Measurements from ENCODE around the gene GNAQ.
"Not testable (repeated sequence)": the region's sequence is repeated elsewhere in the genome, so short reads cannot be mapped to it uniquely, and the experiment has no call there.

GNAQ gene

GRCh38 chr9:77717608-77718297, 313.9 kb downstream of the GNAQ start:
- H3K36me3 ChIP-seq (ENCODE audit: control insufficient read depth in 2 of 2, insufficient read depth in 2 of 2, low read length in 2 of 2); H3K4me1 ChIP-seq (ENCODE audit: control insufficient read depth, insufficient read depth, low read length); H3K4me3 ChIP-seq (ENCODE audit: low read length in 2 of 2); H3K27ac ChIP-seq (ENCODE audit: low read length); H3K27me3 ChIP-seq (ENCODE audit: control insufficient read depth in 1 of 2, insufficient read depth in 2 of 2, low read length in 2 of 2); H3K9ac ChIP-seq (ENCODE audit: low read length in 2 of 2); H3K9me3 ChIP-seq (ENCODE audit: control insufficient read depth in 2 of 2, low read length in 2 of 2): not testable (repeated sequence)

- Histone ChIP-seq H3K9me3 (ENCODE audit: control insufficient read depth in 2 of 2, low read length in 2 of 2) (no peaks in the 10 kb centered on the region), H3K4me1 (ENCODE audit: control insufficient read depth, insufficient read depth, low read length) (peaks cover 2% of the 10 kb centered on the region), H3K4me3 (ENCODE audit: low read length in 2 of 2) (no peak overlapping the region), H3K36me3 (ENCODE audit: control insufficient read depth in 2 of 2, insufficient read depth in 2 of 2, low read length in 2 of 2) (no peaks in the 10 kb centered on the region), H3K27ac (ENCODE audit: low read length) (no peak overlapping the region), H3K9ac (ENCODE audit: low read length in 2 of 2) (no peak overlapping the region), H3K27me3 (ENCODE audit: control insufficient read depth in 1 of 2, insufficient read depth in 2 of 2, low read length in 2 of 2) (no peaks in the 10 kb centered on the region)
Observed at GRCh38 chr9:77714077-77714549, 317.5 kb downstream of the GNAQ start.

- no peaks in the 10 kb centered on the region for H3K9me3 ChIP-seq (ENCODE audit: control insufficient read depth in 2 of 2, low read length in 2 of 2)
- no peak overlapping the region for H3K4me3 ChIP-seq (ENCODE audit: low read length in 2 of 2)
- H3K27ac ChIP-seq (ENCODE audit: low read length) = no peak overlapping the region
- no peaks in the 10 kb centered on the region for H3K36me3 ChIP-seq (ENCODE audit: control insufficient read depth in 2 of 2, insufficient read depth in 2 of 2, low read length in 2 of 2)
- peaks cover 3% of the 10 kb centered on the region for H3K4me1 ChIP-seq (ENCODE audit: control insufficient read depth, insufficient read depth, low read length)
- no peaks in the 10 kb centered on the region for H3K27me3 ChIP-seq (ENCODE audit: control insufficient read depth in 1 of 2, insufficient read depth in 2 of 2, low read length in 2 of 2)
- no peak overlapping the region for H3K9ac ChIP-seq (ENCODE audit: low read length in 2 of 2)
Observed at GRCh38 chr9:77712533-77713130, 319.0 kb downstream of the GNAQ start.

- Histone ChIP-seq H3K9ac (ENCODE audit: low read length in 2 of 2) (no peak overlapping the region), H3K27ac (ENCODE audit: low read length) (no peak overlapping the region), H3K4me3 (ENCODE audit: low read length in 2 of 2) (no peak overlapping the region), H3K36me3 (ENCODE audit: control insufficient read depth in 2 of 2, insufficient read depth in 2 of 2, low read length in 2 of 2) (no peaks in the 10 kb centered on the region), H3K4me1 (ENCODE audit: control insufficient read depth, insufficient read depth, low read length) (peaks cover 5% of the 10 kb centered on the region), H3K9me3 (ENCODE audit: control insufficient read depth in 2 of 2, low read length in 2 of 2) (no peaks in the 10 kb centered on the region), H3K27me3 (ENCODE audit: control insufficient read depth in 1 of 2, insufficient read depth in 2 of 2, low read length in 2 of 2) (no peaks in the 10 kb centered on the region)
Observed at GRCh38 chr9:77710965-77711648, 320.5 kb downstream of the GNAQ start.

- no peak overlapping the region for H3K27ac ChIP-seq (ENCODE audit: low read length)
- H3K4me1 ChIP-seq (ENCODE audit: control insufficient read depth, insufficient read depth, low read length) = peaks cover 9% of the 10 kb centered on the region
- H3K27me3 ChIP-seq (ENCODE audit: control insufficient read depth in 1 of 2, insufficient read depth in 2 of 2, low read length in 2 of 2) = no peaks in the 10 kb centered on the region
- H3K36me3 ChIP-seq (ENCODE audit: control insufficient read depth in 2 of 2, insufficient read depth in 2 of 2, low read length in 2 of 2) = no peaks in the 10 kb centered on the region
- H3K9ac ChIP-seq (ENCODE audit: low read length in 2 of 2) = no peak overlapping the region
- no peaks in the 10 kb centered on the region for H3K9me3 ChIP-seq (ENCODE audit: control insufficient read depth in 2 of 2, low read length in 2 of 2)
- no peak overlapping the region for H3K4me3 ChIP-seq (ENCODE audit: low read length in 2 of 2)
Observed at GRCh38 chr9:77710316-77710715, 321.3 kb downstream of the GNAQ start.

GRCh38 chr9:77708064-77708815, 323.4 kb downstream of the GNAQ start:
- no peak overlapping the region for H3K9ac ChIP-seq (ENCODE audit: low read length in 2 of 2)
- H3K27ac ChIP-seq (ENCODE audit: low read length) = no peak overlapping the region
- H3K4me1 ChIP-seq (ENCODE audit: control insufficient read depth, insufficient read depth, low read length) = peaks cover 10% of the 10 kb centered on the region
- H3K36me3 ChIP-seq (ENCODE audit: control insufficient read depth in 2 of 2, insufficient read depth in 2 of 2, low read length in 2 of 2) = no peaks in the 10 kb centered on the region
- no peaks in the 10 kb centered on the region for H3K9me3 ChIP-seq (ENCODE audit: control insufficient read depth in 2 of 2, low read length in 2 of 2)
- H3K27me3 ChIP-seq (ENCODE audit: control insufficient read depth in 1 of 2, insufficient read depth in 2 of 2, low read length in 2 of 2) = no peaks in the 10 kb centered on the region
- H3K4me3 ChIP-seq (ENCODE audit: low read length in 2 of 2) = no peak overlapping the region

- Histone ChIP-seq H3K9ac (ENCODE audit: low read length in 2 of 2) (no peak overlapping the region), H3K27ac (ENCODE audit: low read length) (no peak overlapping the region), H3K4me3 (ENCODE audit: low read length in 2 of 2) (no peak overlapping the region), H3K4me1 (ENCODE audit: control insufficient read depth, insufficient read depth, low read length) (peaks cover 10% of the 10 kb centered on the region), H3K9me3 (ENCODE audit: control insufficient read depth in 2 of 2, low read length in 2 of 2) (no peaks in the 10 kb centered on the region), H3K36me3 (ENCODE audit: control insufficient read depth in 2 of 2, insufficient read depth in 2 of 2, low read length in 2 of 2) (no peaks in the 10 kb centered on the region), H3K27me3 (ENCODE audit: control insufficient read depth in 1 of 2, insufficient read depth in 2 of 2, low read length in 2 of 2) (no peaks in the 10 kb centered on the region)
Observed at GRCh38 chr9:77707383-77708063, 324.1 kb downstream of the GNAQ start.

GRCh38 chr9:77705636-77706035, 326.0 kb downstream of the GNAQ start:
- H3K4me3 ChIP-seq (ENCODE audit: low read length in 2 of 2) = no peak overlapping the region
- peaks cover 10% of the 10 kb centered on the region for H3K4me1 ChIP-seq (ENCODE audit: control insufficient read depth, insufficient read depth, low read length)
- no peaks in the 10 kb centered on the region for H3K36me3 ChIP-seq (ENCODE audit: control insufficient read depth in 2 of 2, insufficient read depth in 2 of 2, low read length in 2 of 2)
- H3K27me3 ChIP-seq (ENCODE audit: control insufficient read depth in 1 of 2, insufficient read depth in 2 of 2, low read length in 2 of 2) = no peaks in the 10 kb centered on the region
- no peak overlapping the region for H3K9ac ChIP-seq (ENCODE audit: low read length in 2 of 2)
- no peaks in the 10 kb centered on the region for H3K9me3 ChIP-seq (ENCODE audit: control insufficient read depth in 2 of 2, low read length in 2 of 2)
- H3K27ac ChIP-seq (ENCODE audit: low read length) = no peak overlapping the region

- not testable (repeated sequence) for H3K36me3 ChIP-seq (ENCODE audit: control insufficient read depth in 2 of 2, insufficient read depth in 2 of 2, low read length in 2 of 2); H3K27me3 ChIP-seq (ENCODE audit: control insufficient read depth in 1 of 2, insufficient read depth in 2 of 2, low read length in 2 of 2); H3K4me3 ChIP-seq (ENCODE audit: low read length in 2 of 2); H3K9ac ChIP-seq (ENCODE audit: low read length in 2 of 2); H3K27ac ChIP-seq (ENCODE audit: low read length); H3K9me3 ChIP-seq (ENCODE audit: control insufficient read depth in 2 of 2, low read length in 2 of 2)
- H3K4me1 ChIP-seq (ENCODE audit: control insufficient read depth, insufficient read depth, low read length) = peaks cover 10% of the 10 kb centered on the region
Observed at GRCh38 chr9:77702521-77703390, 328.9 kb downstream of the GNAQ start.
